GM18858 (cell line): ENCODE results near the gene TMTC2.

ENCODE experiments used
- ATAC-seq: cut with Tn5 transposase; IDR thresholded peaks from one replicate; pipeline ENCODE4 v1.9.1; 2021; ENCODE audit not compliant: unreplicated experiment

Gene TMTC2

GRCh38 chr12:83121897-83122622 is 435.4 kb downstream of the TMTC2 start:
- ATAC-seq = no peak

GRCh38 chr12:83122623-83122934 is 435.9 kb downstream of the TMTC2 start:
- no peak for ATAC-seq

DNA sequence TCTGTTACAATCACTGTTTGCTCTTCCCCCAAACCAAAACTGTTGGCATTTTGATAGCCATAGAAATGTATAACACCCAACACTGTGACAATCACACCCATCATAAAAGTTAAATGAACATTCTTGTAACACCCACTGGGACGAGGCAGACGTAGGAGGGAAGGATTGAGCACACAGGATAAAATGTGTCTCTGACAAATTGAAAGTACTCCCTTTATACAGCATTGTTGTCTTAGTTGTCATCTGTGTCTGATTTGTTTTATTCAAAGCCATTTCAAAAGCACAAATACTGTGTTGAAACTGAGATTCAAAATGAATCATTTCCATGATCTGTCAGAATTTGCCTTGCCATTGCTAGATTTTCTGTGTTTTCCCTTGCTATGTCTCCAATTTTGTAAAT is 436.3 kb downstream of the TMTC2 start:
- ATAC-seq = no peak

DNA sequence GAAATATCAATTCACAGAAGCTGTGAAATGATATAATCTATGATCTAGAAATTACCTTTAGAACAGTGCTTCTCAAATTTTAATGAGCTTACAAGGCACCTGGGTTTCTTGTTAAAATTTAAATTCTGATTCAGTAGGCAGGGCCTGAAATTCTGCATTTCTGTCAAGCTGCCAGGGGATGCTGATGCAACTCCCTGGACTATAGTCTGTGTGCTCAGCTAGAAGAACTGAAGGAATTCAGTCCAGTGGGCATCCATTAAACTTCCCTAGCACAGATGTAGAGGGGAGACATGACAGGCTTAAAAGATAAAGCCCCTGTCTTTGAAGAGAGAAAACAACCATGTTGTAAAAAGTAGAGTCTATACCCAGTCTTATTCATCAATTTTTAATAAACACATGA is 441.8 kb downstream of the TMTC2 start:
- no peak for ATAC-seq

- ATAC-seq = no peak
These were observed 443.5 kb downstream of the TMTC2 start for GRCh38 chr12:83130178-83130577.

GRCh38 chr12:83132360-83132759 is 445.7 kb downstream of the TMTC2 start:
- ATAC-seq = no peak

GRCh38 chr12:83136411-83136810 is 449.7 kb downstream of the TMTC2 start:
- no peak for ATAC-seq

- no peak for ATAC-seq
These were observed 453.4 kb downstream of the TMTC2 start for GRCh38 chr12:83140135-83140534.

DNA sequence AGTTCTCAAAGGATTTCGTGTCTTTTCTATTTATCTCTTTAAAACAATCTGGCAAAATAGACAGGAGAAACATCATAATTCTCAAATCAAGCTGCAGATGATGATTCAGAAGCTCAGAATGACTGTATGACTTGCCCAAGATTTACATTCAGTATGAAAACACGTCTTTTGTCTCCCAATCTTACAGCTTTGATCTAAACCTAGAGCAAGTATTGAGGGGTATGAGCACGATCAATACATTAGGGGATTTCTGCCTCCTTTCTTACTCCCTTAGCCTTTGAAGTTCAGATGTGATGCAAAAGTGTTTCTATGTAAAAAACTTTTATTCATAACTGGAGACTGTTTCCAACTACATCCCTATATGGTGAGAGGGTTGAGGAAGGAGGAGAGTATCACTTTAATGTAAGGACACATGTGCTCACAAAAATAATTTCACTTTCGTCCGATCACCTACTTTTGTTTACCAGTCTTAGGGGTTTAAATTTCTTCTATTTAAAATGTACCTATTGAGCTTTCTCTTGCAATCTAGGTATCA is 454.8 kb downstream of the TMTC2 start:
- no peak for ATAC-seq

- no peak for ATAC-seq
These were observed 456.2 kb downstream of the TMTC2 start for GRCh38 chr12:83142914-83143313.

GRCh38 chr12:83143950-83144349 is 457.2 kb downstream of the TMTC2 start:
- no peak for ATAC-seq

GRCh38 chr12:83145325-83145840 is 458.7 kb downstream of the TMTC2 start:
- no peak for ATAC-seq

GRCh38 chr12:83147341-83147740 is 460.6 kb downstream of the TMTC2 start:
- ATAC-seq = no peak

DNA sequence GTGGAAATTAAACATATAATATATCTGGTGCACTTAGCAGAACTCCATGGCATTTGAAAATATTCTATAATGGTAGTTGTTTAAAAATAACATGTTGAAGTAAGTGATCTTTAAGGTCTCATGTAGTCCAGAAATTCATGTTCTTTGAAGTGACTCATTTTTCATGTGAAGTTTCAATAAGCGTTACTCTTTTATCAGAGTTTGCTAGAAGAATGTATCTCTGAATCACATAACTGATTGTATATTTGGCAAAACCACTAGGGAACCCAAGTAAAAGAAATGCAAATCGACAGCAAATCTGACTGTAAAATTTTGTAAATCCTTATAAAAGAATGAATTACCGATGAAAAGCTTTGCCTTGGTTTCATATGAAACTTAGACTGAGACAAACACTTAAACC is 463.3 kb downstream of the TMTC2 start:
- no peak for ATAC-seq

GRCh38 chr12:83150465-83151189 is 463.9 kb downstream of the TMTC2 start:
- ATAC-seq = no peak

DNA sequence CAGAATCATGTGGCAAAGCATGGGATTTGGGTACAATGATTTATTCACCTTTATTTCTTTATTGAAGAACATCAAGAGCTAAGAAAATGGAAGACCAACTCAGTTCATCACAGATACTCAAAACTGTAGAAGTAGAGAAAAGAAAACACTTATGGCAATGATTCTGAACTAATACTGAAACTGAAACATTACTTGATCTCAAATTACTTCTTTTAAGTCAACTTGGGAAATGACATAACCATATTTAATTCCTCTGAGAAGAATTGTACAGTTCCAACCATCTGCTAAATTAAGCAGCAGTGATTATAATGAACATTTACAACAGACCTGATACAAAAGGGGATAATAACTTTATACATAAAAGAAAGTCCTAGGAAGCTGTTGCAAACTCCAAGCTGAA is 466.5 kb downstream of the TMTC2 start:
- ATAC-seq = peak; percentile 59

GRCh38 chr12:83156815-83157214 is 470.1 kb downstream of the TMTC2 start:
- ATAC-seq = no peak

- no peak for ATAC-seq
These were observed 470.9 kb downstream of the TMTC2 start for GRCh38 chr12:83157604-83158003.

GRCh38 chr12:83158613-83159207 is 472.0 kb downstream of the TMTC2 start:
- ATAC-seq = peak; percentile 48

DNA sequence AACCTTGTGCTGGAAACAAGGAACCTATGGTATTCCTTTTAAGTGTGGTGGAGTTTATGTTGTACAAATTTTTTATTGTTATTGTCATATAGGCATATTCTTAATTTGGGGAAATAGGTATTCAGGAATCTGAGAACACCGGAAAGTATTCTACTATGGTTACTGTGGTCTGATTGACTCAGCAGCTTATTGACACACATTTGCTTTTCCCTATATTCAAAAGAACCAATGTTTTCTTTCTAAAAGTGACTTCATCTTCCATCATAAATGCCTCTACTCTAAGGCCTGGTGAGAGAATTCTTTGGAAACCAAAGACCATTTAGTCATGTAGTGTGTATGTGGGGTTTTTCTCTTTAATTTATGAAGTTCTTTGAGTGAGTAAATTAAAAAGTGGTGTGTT is 474.8 kb downstream of the TMTC2 start:
- ATAC-seq = no peak

GRCh38 chr12:83168751-83169150 is 482.0 kb downstream of the TMTC2 start:
- ATAC-seq = no peak

DNA sequence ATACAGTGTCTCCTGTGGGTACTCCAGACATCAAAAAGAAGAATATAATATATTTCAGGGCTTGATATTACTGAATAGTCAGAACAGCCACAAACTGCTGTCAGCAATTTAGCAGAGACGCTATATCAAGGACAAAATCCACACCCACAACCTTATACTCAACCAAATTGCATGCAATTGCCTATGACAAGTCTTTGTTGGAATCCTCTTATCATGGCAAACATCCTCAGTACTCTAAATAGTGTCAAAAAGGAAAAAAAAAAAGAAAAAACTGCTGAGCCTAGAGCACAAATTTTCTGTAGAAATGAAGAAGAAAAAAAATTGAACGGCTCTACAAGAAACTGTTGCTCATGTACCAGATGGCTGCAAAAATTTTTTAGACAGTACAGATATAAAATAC is 485.7 kb downstream of the TMTC2 start:
- no peak for ATAC-seq
